GM21515 (cell line): Measurements from ENCODE around the gene TSPO2.

Source experiments
- ATAC-seq: cut with Tn5 transposase; IDR thresholded peaks from one replicate; pipeline ENCODE4 v1.9.1; 2021; ENCODE audit not compliant: unreplicated experiment

Gene TSPO2

GRCh38 chr6:41074692-41075436, 32.6 kb downstream of the TSPO2 start:
- no peak for ATAC-seq

GRCh38 chr6:41075651-41076626, 33.7 kb downstream of the TSPO2 start:
- ATAC-seq: no peak

GRCh38 chr6:41077536-41077935, 35.3 kb downstream of the TSPO2 start:
- no peak for ATAC-seq

GRCh38 chr6:41078101-41078500, 35.8 kb downstream of the TSPO2 start:
- no peak for ATAC-seq

- ATAC-seq: no peak
Observed at GRCh38 chr6:41079080-41079479, 36.8 kb downstream of the TSPO2 start.

- ATAC-seq: no peak
Observed at GRCh38 chr6:41080621-41081020, 38.4 kb downstream of the TSPO2 start.

GRCh38 chr6:41083072-41083471, 40.8 kb downstream of the TSPO2 start:
- no peak for ATAC-seq

GRCh38 chr6:41085182-41085581, 42.9 kb downstream of the TSPO2 start:
- no peak for ATAC-seq

- no peak for ATAC-seq
Observed at GRCh38 chr6:41088451-41088850, 46.2 kb downstream of the TSPO2 start.

GRCh38 chr6:41090841-41091761, 48.8 kb downstream of the TSPO2 start:
- ATAC-seq: no peak

- no peak for ATAC-seq
Observed at GRCh38 chr6:41092421-41093140, 50.3 kb downstream of the TSPO2 start.

- ATAC-seq: no peak
Observed at GRCh38 chr6:41093729-41094128, 51.5 kb downstream of the TSPO2 start.
